AG04450 (cell line): Measurements from ENCODE around the gene PGM2. TPM values are rescaled to one million over a fixed set of nuclear protein-coding genes. Genes with fewer than 3 reads are reported as not detected.
A peak's percentile ranks its signal among the peaks of the same experiment; 100 is the strongest.
"Not testable (repeated sequence)": the region's sequence is repeated elsewhere in the genome, so short reads cannot be mapped to it uniquely, and the experiment has no call there.

Source experiments
- CTCF ChIA-PET: fragments of 300-600, 350-600 bp; formaldehyde crosslinking; extraction: SDS; loops from one replicate; lab custom pipeline; 2022; ENCODE audit warnings: antibody characterized with exemption, inconsistent platforms; lab: Charles Lee
- POLR2A ChIA-PET: fragments of 350-600 bp; formaldehyde crosslinking; extraction: SDS; loops from one replicate; lab custom pipeline; 2021; ENCODE audit warnings: antibody characterized with exemption, inconsistent platforms; lab: Yijun Ruan, JAX
- DNase-seq: peaks from one replicate; pipeline ENCODE4 v3.0.0-alpha.2; 2011; ENCODE audit warnings: low read depth, low spot score
- H3K27ac ChIP-seq: one replicate; pipeline ENCODE4 v1.5.1; 2012; ENCODE audit warnings: low read depth, low read length, control low read depth
- H3K27me3 ChIP-seq: one replicate; pipeline ENCODE4 v1.6.0; 2012; ENCODE audit warnings: low read length; ENCODE audit not compliant: control insufficient read depth, insufficient read depth
- H3K4me3 ChIP-seq: 2 replicates; pipeline ENCODE4 v1.5.1; 2011; ENCODE audit warnings: mild to moderate bottlenecking, low read depth, low read length, control low read depth
- H3K9me3 ChIP-seq: 2 replicates; pipeline ENCODE4 v1.5.1; 2012; ENCODE audit warnings: low read length; ENCODE audit not compliant: control insufficient read depth, insufficient read depth
- CTCF ChIP-seq: IDR thresholded peaks from 2 replicates; pipeline ENCODE4 v1.5.1; 2011; ENCODE audit warnings: low read depth, low read length, control low read depth, inconsistent platforms
- polyA plus RNA-seq: library from polyadenylated mRNA; depleted of rRNA; stranded (reverse); fragments of >200 nt; gene quantifications from 2 replicates; pipeline ENCODE4 v1.2.3, GENCODE V29; 2011

Gene PGM2
- polyA plus RNA-seq, 1 experiment: 24.1 TPM

DNA sequence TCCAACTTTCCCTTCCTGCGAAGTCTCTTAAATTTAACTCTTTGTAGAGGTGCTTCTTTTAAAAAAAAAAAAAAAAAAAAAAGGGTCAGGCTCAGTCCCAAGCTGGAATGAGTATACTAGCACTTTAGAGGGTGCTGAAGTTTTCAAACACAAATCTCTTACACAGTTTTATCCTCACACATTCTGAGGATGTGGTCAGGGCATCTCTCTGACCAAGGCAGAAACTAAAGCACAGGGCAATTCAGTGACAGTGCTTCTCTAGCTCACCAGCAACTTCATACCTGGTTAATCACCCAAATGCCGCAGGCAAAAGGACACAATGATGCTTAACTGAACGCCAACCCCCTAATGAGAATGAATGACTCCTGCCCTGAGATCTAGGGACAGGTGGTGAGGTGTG is 9.8 kb upstream of the PGM2 start:
- no peak for TF ChIP-seq CTCF
- no peak for DNase-seq
- no peaks in the 10 kb centered on the region for H3K27me3 ChIP-seq
- no peaks in the 10 kb centered on the region; the same call in 1 of the 2 replicates for H3K9me3 ChIP-seq
- H3K4me3 ChIP-seq: no peak overlapping the region
- CTCF ChIA-PET: no interaction called here
- H3K27ac ChIP-seq: no peak overlapping the region
- POLR2A ChIA-PET: no interaction called here

GRCh38 chr4:37818752-37819151 is 7.7 kb upstream of the PGM2 start:
- Histone ChIP-seq H3K27me3 (no peaks in the 10 kb centered on the region), H3K9me3 (no peaks in the 10 kb centered on the region; the same call in 1 of the 2 replicates), H3K27ac (no peak overlapping the region), H3K4me3 (no peak overlapping the region)
- DNase-seq: no peak
- ChIA-PET POLR2A (no interaction called here), CTCF (no interaction called here)
- TF ChIP-seq CTCF: no peak

DNA sequence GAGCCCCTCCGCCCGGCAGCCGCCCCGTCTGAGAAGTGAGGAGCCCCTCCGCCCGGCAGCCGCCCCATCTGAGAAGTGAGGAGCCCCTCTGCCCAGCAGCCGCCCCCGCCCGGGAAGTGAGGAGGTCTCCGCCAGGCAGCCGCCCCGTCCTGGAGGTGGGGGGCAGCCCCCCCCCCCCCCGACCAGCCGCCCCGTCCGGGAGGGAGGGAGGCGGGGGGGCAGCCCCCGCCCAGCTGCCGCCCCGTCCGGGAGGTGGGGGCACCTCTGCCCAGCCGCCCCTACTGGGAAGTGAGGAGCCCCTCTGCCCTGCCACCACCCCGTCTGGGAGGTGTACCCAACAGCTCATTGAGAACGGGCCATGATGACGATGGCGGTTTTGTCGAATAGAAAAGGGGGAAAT is 6.0 kb upstream of the PGM2 start:
- POLR2A ChIA-PET, H3K27me3 ChIP-seq, H3K27ac ChIP-seq, CTCF ChIA-PET, H3K9me3 ChIP-seq, DNase-seq, H3K4me3 ChIP-seq: not testable (repeated sequence)

GRCh38 chr4:37821953-37822605 is 4.4 kb upstream of the PGM2 start:
- no peak overlapping the region for H3K4me3 ChIP-seq

DNA sequence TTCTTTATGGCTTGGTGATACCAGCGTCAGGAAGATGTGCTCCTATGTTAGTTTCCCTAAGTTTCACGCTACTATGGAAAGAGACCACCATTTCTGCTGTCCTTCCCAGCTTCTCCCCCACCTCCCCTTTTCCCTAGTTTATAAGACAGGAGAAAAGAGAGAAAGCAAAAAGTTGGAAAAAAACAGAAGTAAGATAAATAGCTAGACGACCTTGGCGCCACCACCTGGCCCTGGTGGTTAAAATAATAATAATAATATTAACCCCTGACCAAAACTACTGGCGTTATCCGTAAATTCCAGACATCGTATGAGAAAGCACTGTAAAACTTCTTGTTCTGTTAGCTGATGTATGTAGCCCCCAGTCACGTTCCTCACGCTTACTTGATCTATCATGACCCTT is 985 bp upstream of the PGM2 start:
- peak overlapping the region; percentile 3 for H3K27ac ChIP-seq
- POLR2A ChIA-PET, DNase-seq, H3K27me3 ChIP-seq, H3K9me3 ChIP-seq: not testable (repeated sequence)
- CTCF ChIA-PET: interaction anchor here (0.6 to 2.7 kb wide), 7 partner anchors 9 to 224 kb away, joined by 3 to 14 read pairs (median 5); no protein-coding TSS in a partner anchor
- peak overlapping the region; percentile 88 for H3K4me3 ChIP-seq

More at GRCh38 chr4:37821953-37822605, 4.4 kb upstream of the PGM2 start:
- CTCF ChIA-PET: no interaction called here
- Histone ChIP-seq H3K27me3 (no peaks in the 10 kb centered on the region), H3K9me3 (peaks cover 6% of the 10 kb centered on the region; the same call in 1 of the 2 replicates), H3K27ac (no peak overlapping the region)
- TF ChIP-seq CTCF: no peak
- DNase-seq: no peak
- POLR2A ChIA-PET: no interaction called here

GRCh38 chr4:37825968-37826294 is 555 bp upstream of the PGM2 start:
- CTCF ChIA-PET: interaction anchor here (0.6 to 2.7 kb wide), 7 partner anchors 9 to 224 kb away, joined by 3 to 14 read pairs (median 5); no protein-coding TSS in a partner anchor

More at GRCh38 chr4:37825968-37826294, 555 bp upstream of the PGM2 start:
- POLR2A ChIA-PET: interaction anchor here (1.0 to 1.2 kb wide), 2 partner anchors 62 to 139 kb away, joined by 3 read pairs; partner anchors contain the start of gene RELL1
- peak overlapping the region; percentile 3 for H3K27ac ChIP-seq
- DNase-seq: no peak
- peaks cover 6% of the 10 kb centered on the region; the same call in 1 of the 2 replicates for H3K9me3 ChIP-seq
- no peaks in the 10 kb centered on the region for H3K27me3 ChIP-seq
- no peak for TF ChIP-seq CTCF
- peak overlapping the region; percentile 88 for H3K4me3 ChIP-seq
